A673 (cell line): ENCODE results near the gene BLOC1S3. TPM values are rescaled to one million over a fixed set of nuclear protein-coding genes. Genes with fewer than 3 reads are reported as not detected.
A peak's percentile ranks its signal among the peaks of the same experiment; 100 is the strongest.

Experiments
- BruUV-seq: library from RNA; stranded (reverse); fragments of 400-500 nt; replicated peaks from 2 replicates; lab custom pipeline; 2021; lab: Mats Ljungman, UMichigan
- CTCF ChIA-PET: fragments of 300-600 bp; sonication (Branson Sonifier 250); formaldehyde crosslinking; loops from one replicate; lab custom pipeline; 2022; ENCODE audit warnings: antibody characterized with exemption; lab: Charles Lee
- POLR2A ChIA-PET: fragments of 300-600 bp; sonication (Branson Sonifier 250); formaldehyde crosslinking; loops from one replicate; lab custom pipeline; 2022; ENCODE audit warnings: antibody characterized with exemption; ENCODE audit not compliant: low non-redundant PET; lab: Charles Lee
- DNase-seq: peaks from one replicate; pipeline ENCODE4 v3.0.0-alpha.2; 2015; ENCODE audit warnings: low spot score
- H3K27ac ChIP-seq: fragments of 200-600 bp; sonication (generic); 2 replicates; pipeline ENCODE4 v1.5.1; 2016; ENCODE audit warnings: mixed run types, low read depth, mild to moderate bottlenecking, mixed read lengths, antibody characterized with exemption, low read length; ENCODE audit not compliant: poor library complexity, severe bottlenecking
- H3K27me3 ChIP-seq: fragments of 200-600 bp; sonication (generic); replicated peaks from 2 replicates; pipeline ENCODE4 v1.6.1; 2017; ENCODE audit warnings: mixed run types, low read depth, mild to moderate bottlenecking, mixed read lengths, antibody characterized with exemption, low read length; ENCODE audit not compliant: insufficient read depth, poor library complexity
- H3K36me3 ChIP-seq: fragments of 200-600 bp; sonication (generic); 2 replicates; pipeline ENCODE4 v1.6.1; 2016; ENCODE audit warnings: mixed run types, mild to moderate bottlenecking, mixed read lengths, antibody characterized with exemption, low read length; ENCODE audit not compliant: insufficient read depth, poor library complexity, severe bottlenecking
- H3K4me1 ChIP-seq: fragments of 200-600 bp; sonication (generic); 2 replicates; pipeline ENCODE4 v1.6.1; 2017; ENCODE audit warnings: mixed run types, mild to moderate bottlenecking, mixed read lengths, antibody characterized with exemption, low read length; ENCODE audit not compliant: insufficient read depth, poor library complexity, severe bottlenecking
- H3K4me3 ChIP-seq: fragments of 200-600 bp; sonication (generic); 2 replicates; pipeline ENCODE4 v1.5.1; 2016; ENCODE audit warnings: low read depth, mixed run types, mild to moderate bottlenecking, mixed read lengths, low read length; ENCODE audit not compliant: poor library complexity, severe bottlenecking
- H3K9me3 ChIP-seq: fragments of 200-600 bp; sonication (generic); 2 replicates; pipeline ENCODE4 v1.6.1; 2016; ENCODE audit warnings: mixed run types, low read depth, mild to moderate bottlenecking, mixed read lengths, antibody characterized with exemption, low read length; ENCODE audit not compliant: poor library complexity, severe bottlenecking
- EZH2 ChIP-seq: fragments of 200-600 bp; sonication (generic); IDR thresholded peaks from 2 replicates; pipeline ENCODE4 v1.6.1; 2017; ENCODE audit warnings: borderline replicate concordance, low read depth, mild to moderate bottlenecking, mixed read lengths, antibody characterized with exemption, low read length; ENCODE audit not compliant: poor library complexity, severe bottlenecking
- intact Hi-C: fragments of 100-400 bp; cut with micrococcal nuclease; formaldehyde crosslinking; loops from one replicate; pipeline ENCODE4 v1.10.0; 2022; ENCODE audit not compliant: unreplicated experiment
- total RNA-seq: library from RNA; stranded (reverse); gene quantifications from 2 replicates; pipeline ENCODE4 v1.2.3, GENCODE V29; 2021
- TF ChIP-seq, protein P1 (sequence below): fragments of 300-800, 200-600 bp; sonication (generic); conservative IDR thresholded peaks from 2 replicates; pipeline ENCODE4 v1.5.1; 2017; ENCODE audit warnings: low read depth, mild to moderate bottlenecking, antibody characterized with exemption, low read length, moderate library complexity, mixed read lengths

Gene BLOC1S3
- total RNA-seq, 1 experiment from 2014 or later: 8.7 TPM

DNA sequence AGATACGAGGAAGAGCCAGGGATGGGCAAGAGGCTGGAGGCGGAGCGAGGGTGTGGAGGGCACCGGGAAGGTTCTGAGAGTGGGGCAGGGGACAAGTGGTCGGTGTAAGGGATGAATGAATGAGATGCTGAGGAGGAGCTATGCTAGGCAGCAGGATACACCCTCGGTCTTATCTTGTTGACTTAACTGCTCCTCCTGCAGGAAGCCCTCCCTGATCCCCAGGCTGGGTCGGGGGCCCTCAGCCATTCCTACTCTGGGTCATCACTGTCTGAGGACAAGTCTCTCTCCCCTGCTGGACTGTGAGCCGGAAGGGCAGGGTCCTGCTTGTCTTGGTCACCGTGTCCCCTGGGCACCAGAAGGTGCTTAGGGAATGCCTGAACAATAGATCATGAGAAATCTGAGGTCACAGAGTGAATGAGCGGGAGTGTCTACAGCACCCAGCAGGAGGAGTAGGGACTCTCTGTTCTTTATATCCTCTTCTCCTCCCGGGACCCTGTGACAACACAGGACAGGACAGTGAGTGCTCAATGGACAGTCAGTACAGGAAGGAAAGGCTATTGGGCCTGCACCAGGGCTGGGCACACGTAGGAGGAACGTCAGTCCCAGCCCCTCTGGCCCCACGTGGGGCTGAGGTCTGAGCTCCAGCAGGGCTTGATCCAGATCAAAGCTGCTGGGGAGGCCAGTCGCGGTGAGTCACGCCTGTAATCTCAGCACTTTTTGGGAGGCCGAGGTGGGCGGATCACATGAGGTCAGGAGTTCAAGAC, 24.3 kb upstream of the BLOC1S3 start:
- TF ChIP-seq, protein P1, sequence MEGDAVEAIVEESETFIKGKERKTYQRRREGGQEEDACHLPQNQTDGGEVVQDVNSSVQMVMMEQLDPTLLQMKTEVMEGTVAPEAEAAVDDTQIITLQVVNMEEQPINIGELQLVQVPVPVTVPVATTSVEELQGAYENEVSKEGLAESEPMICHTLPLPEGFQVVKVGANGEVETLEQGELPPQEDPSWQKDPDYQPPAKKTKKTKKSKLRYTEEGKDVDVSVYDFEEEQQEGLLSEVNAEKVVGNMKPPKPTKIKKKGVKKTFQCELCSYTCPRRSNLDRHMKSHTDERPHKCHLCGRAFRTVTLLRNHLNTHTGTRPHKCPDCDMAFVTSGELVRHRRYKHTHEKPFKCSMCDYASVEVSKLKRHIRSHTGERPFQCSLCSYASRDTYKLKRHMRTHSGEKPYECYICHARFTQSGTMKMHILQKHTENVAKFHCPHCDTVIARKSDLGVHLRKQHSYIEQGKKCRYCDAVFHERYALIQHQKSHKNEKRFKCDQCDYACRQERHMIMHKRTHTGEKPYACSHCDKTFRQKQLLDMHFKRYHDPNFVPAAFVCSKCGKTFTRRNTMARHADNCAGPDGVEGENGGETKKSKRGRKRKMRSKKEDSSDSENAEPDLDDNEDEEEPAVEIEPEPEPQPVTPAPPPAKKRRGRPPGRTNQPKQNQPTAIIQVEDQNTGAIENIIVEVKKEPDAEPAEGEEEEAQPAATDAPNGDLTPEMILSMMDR: no peak
- TF ChIP-seq EZH2: no peak
- ChIA-PET CTCF (no interaction called here), POLR2A (no interaction called here)
- Histone ChIP-seq H3K27ac (no peak overlapping the region), H3K4me3 (peak overlapping the region; percentile 27), H3K36me3 (no peaks in the 10 kb centered on the region), H3K4me1 (peaks cover 13% of the 10 kb centered on the region), H3K27me3 (peaks cover 17% of the 10 kb centered on the region), H3K9me3 (no peaks in the 10 kb centered on the region)
- no peak for DNase-seq
- intact Hi-C loops: no loop called here
- no TSS peak for BruUV-seq

DNA sequence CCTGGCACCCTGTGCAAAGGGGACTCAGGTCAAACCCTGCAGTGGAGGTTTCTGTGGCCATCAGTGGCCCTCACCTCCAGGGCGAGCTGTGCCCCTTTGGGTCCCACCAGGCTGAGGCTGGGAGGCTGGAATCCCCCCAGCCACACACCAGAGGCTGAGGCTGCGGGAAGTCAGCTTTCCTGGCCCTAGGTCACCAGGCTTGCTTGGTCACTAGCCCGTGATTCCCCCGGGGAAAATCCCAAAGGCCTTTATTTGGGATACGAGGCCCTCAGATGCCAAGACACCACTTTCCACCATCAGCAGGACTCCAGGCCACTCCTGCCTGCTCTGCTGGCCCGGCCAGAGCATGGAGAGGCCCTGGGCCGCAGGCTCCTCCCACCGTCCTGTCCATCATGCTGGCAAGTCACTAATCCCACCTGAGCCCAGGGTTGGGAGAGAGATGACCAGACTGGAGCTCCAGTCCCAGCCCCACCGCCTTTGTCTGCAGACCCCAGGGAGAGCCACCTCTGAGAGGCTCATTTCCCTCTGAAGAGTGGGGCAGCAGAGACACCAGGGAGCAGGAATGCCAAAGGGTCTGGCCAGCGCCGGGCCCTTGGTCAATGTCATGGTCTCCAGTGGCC, 22.5 kb upstream of the BLOC1S3 start:
- Histone ChIP-seq H3K27me3 (peaks cover 17% of the 10 kb centered on the region), H3K4me1 (peaks cover 13% of the 10 kb centered on the region), H3K36me3 (no peaks in the 10 kb centered on the region), H3K27ac (no peak overlapping the region), H3K4me3 (no peak overlapping the region), H3K9me3 (no peaks in the 10 kb centered on the region)
- intact Hi-C loops: no loop called here
- ChIA-PET POLR2A (no interaction called here), CTCF (no interaction called here)
- TF ChIP-seq, protein P1: no peak
- TF ChIP-seq EZH2: no peak
- no TSS peak for BruUV-seq
- DNase-seq: no peak

DNA sequence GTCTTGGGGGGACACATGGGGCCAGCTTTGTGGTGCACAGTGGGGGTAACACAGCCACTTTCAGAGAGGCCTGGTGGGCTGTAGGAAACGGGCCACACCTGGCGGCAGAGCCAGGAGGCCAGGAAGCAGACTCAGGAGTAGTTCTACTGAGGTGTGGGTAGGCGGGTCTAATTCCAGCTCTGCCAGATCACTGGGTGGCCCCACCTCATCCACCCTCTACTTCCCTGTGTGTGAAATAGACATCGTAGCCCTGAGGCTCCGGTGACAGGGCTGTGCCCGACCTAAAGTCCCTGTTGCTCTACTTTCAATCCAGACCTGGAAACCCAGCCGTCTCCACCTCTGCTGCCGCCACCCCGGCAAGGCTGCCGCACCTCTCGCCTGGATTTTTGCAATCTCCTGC, 21.8 kb upstream of the BLOC1S3 start:
- TF ChIP-seq, protein P1: no peak
- no peak for TF ChIP-seq EZH2
- intact Hi-C loops: no loop called here
- Histone ChIP-seq H3K36me3 (no peaks in the 10 kb centered on the region), H3K4me1 (peaks cover 13% of the 10 kb centered on the region), H3K27ac (no peak overlapping the region), H3K27me3 (peaks cover 17% of the 10 kb centered on the region), H3K4me3 (no peak overlapping the region), H3K9me3 (no peaks in the 10 kb centered on the region)
- CTCF ChIA-PET: no interaction called here
- no peak for DNase-seq
- BruUV-seq: no TSS peak
- POLR2A ChIA-PET: no interaction called here
